DOHH2 (cell line): Measurements from ENCODE around the gene UBE3A.
"Not testable (repeated sequence)": the region's sequence is repeated elsewhere in the genome, so short reads cannot be mapped to it uniquely, and the experiment has no call there.

Experiments used
- CTCF ChIP-seq: fragments of 200-600 bp; sonication (generic); IDR thresholded peaks from one replicate; pipeline ENCODE4 v1.5.1; 2014; ENCODE audit warnings: antibody characterized with exemption, mild to moderate bottlenecking, low read depth, low read length; ENCODE audit not compliant: poor library complexity, severe bottlenecking
- EZH2phosphoT487 ChIP-seq: fragments of 200-600 bp; sonication (generic); IDR thresholded peaks from 2 replicates; pipeline ENCODE4 v1.6.1; 2017; ENCODE audit warnings: borderline replicate concordance, mild to moderate bottlenecking, antibody characterized with exemption, low read length, moderate library complexity, mixed read lengths

- TF ChIP-seq CTCF, EZH2phosphoT487: not testable (repeated sequence)
Measured at GRCh38 chr15:25409731-25410130, 29.1 kb downstream of the UBE3A start.
